Measurements from ENCODE around the gene TMEM141. TPM values are rescaled to one million over a fixed set of nuclear protein-coding genes. Genes with fewer than 3 reads are reported as not detected.
"Not testable (repeated sequence)": the region's sequence is repeated elsewhere in the genome, so short reads cannot be mapped to it uniquely, and the experiment has no call there.

Gene TMEM141
- total RNA-seq, 1 donor from 2014 or later = 10.9 TPM

GRCh38 chr9:136760834-136761544 lies 30.2 kb upstream of the TMEM141 start:
- H3K27me3 ChIP-seq; H3K9me3 ChIP-seq; DNase-seq (ENCODE audit: low spot score in 2 of 2); H3K4me1 ChIP-seq; H3K36me3 ChIP-seq; H3K27ac ChIP-seq; intact Hi-C loops (cut with DNase I); H3K4me3 ChIP-seq: not testable (repeated sequence)
- TF ChIP-seq CTCF (IDR thresholded peaks at IDR 0.05) = peak in 1 of 3 experiments; percentile 23

GRCh38 chr9:136761545-136761981 lies 29.6 kb upstream of the TMEM141 start:
- no peak for DNase-seq (ENCODE audit: low spot score in 2 of 2)
- intact Hi-C loops (cut with DNase I) = no loop called here
- no peaks in the 10 kb centered on the region for H3K27me3 ChIP-seq

GRCh38 chr9:136762221-136762691 lies 28.9 kb upstream of the TMEM141 start:
- Histone ChIP-seq H3K9me3 (no peaks in the 10 kb centered on the region), H3K4me3 (no peak overlapping the region), H3K27ac (no peak overlapping the region), H3K4me1 (no peaks in the 10 kb centered on the region), H3K27me3 (no peaks in the 10 kb centered on the region), H3K36me3 (no peaks in the 10 kb centered on the region)
- no peak for DNase-seq (ENCODE audit: low spot score in 2 of 2)
- no peak for TF ChIP-seq CTCF (IDR thresholded peaks at IDR 0.05)
- intact Hi-C loops (cut with DNase I) = no loop called here

More at GRCh38 chr9:136761545-136761981, 29.6 kb upstream of the TMEM141 start:
- no peak for TF ChIP-seq CTCF (IDR thresholded peaks at IDR 0.05)
- Histone ChIP-seq H3K4me1 (no peaks in the 10 kb centered on the region), H3K36me3 (no peaks in the 10 kb centered on the region), H3K4me3 (no peak overlapping the region), H3K9me3 (no peaks in the 10 kb centered on the region), H3K27ac (no peak overlapping the region)

GRCh38 chr9:136762915-136763648 lies 28.1 kb upstream of the TMEM141 start:
- Histone ChIP-seq H3K27ac (no peak overlapping the region), H3K27me3 (no peaks in the 10 kb centered on the region), H3K36me3 (no peaks in the 10 kb centered on the region), H3K4me1 (no peaks in the 10 kb centered on the region), H3K4me3 (no peak overlapping the region), H3K9me3 (no peaks in the 10 kb centered on the region)
- DNase-seq (ENCODE audit: low spot score in 2 of 2) = no peak
- TF ChIP-seq CTCF (IDR thresholded peaks at IDR 0.05) = no peak
- intact Hi-C loops (cut with DNase I) = no loop called here

GRCh38 chr9:136763649-136764035 lies 27.5 kb upstream of the TMEM141 start:
- no peaks in the 10 kb centered on the region for H3K36me3 ChIP-seq
- DNase-seq (ENCODE audit: low spot score in 2 of 2) = no peak
- H3K27ac ChIP-seq = no peak overlapping the region
- no peak for TF ChIP-seq CTCF (IDR thresholded peaks at IDR 0.05)
- H3K9me3 ChIP-seq = no peaks in the 10 kb centered on the region
- no peak overlapping the region for H3K4me3 ChIP-seq
- no peaks in the 10 kb centered on the region for H3K27me3 ChIP-seq
- H3K4me1 ChIP-seq = no peaks in the 10 kb centered on the region
- intact Hi-C loops (cut with DNase I) = no loop called here

Measured in ascending aorta (tissue), 2 donors.